ENCODE data around the gene PCLO.

DNA sequence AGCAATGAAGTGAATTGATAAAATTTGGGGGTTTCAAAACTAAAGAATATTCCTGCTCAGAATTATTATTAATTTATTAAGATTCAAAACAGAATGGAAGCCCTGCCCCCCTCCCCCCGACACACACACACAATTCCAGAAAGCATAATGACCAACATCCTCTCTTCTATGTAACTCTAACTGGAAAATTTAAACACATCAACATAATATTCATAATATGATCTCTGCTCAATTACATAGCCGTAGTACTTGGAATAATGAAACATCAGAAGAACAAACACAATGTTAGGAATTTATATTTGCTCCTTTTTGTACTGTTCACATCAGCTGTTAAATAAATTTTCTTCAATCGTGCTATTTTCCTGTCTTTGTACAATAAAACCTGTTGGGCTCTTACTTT, 20.8 kb downstream of the PCLO start:
- TF ChIP-seq POLR2AphosphoS5 (IDR thresholded peaks at IDR 0.05; ENCODE audit: low read depth, low read length) (no peak), POLR2A (IDR thresholded peaks at IDR 0.05; ENCODE audit: low read depth, low read length) (no peak)
